ENCODE data around the gene HMCN2.

The HMCN2 gene

DNA sequence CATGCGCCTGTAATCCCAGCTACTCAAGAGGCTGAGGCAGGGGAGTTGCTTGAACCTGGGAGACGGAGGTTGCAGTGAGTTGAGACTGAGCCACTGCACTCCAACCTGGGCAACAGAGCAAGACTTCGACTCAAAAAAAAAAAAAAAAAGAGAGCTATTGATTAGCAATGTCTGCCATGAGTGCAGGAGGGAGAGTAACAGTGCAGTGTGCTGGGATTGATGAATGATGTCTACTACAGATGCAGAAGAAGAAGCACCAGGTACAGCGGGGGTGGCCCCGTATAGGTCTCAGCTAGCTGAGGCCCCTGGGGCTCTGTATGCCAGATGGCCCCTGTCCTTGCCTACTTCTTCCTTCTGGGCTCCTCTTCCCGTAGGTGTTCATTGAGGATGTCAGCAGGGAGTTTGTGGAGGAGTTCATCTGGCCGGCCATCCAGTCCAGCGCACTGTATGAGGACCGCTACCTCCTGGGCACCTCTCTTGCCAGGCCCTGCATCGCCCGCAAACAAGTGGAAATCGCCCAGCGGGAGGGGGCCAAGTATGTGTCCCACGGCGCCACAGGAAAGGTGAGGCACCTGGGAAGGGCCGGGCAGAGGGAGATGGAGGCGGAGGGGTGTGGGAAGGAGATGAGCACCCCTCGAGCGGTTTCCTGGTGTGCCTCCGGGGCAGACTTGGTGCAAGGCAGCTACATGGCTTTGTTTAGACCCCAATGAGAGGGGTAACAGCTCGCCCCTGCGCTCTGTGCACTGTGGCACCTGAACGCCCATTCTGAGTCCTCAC is 192.7 kb downstream of the HMCN2 start:
- TF ChIP-seq, protein P1, sequence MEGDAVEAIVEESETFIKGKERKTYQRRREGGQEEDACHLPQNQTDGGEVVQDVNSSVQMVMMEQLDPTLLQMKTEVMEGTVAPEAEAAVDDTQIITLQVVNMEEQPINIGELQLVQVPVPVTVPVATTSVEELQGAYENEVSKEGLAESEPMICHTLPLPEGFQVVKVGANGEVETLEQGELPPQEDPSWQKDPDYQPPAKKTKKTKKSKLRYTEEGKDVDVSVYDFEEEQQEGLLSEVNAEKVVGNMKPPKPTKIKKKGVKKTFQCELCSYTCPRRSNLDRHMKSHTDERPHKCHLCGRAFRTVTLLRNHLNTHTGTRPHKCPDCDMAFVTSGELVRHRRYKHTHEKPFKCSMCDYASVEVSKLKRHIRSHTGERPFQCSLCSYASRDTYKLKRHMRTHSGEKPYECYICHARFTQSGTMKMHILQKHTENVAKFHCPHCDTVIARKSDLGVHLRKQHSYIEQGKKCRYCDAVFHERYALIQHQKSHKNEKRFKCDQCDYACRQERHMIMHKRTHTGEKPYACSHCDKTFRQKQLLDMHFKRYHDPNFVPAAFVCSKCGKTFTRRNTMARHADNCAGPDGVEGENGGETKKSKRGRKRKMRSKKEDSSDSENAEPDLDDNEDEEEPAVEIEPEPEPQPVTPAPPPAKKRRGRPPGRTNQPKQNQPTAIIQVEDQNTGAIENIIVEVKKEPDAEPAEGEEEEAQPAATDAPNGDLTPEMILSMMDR (IDR thresholded peaks at IDR 0.05; ENCODE audit: insufficient read depth, low read depth, low read length, missing control alignments): no peak
- no peak overlapping the region for H3K4me3 ChIP-seq (ENCODE audit: low read depth, low read length)
- DNase-seq (ENCODE audit: low read depth): no peak

DNA sequence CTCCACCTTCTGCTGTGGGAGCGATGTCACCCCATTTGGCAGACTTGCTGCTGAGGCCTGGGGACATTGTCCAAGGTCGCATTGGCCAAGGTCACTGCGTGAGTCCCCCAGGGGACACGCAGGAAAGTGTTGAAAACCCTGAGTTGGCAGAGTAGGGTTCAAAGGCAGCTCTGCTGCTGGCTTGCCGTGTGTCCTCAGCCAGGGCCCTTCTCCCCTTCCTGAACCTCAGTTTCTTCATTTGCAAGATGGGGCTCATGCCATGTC is 193.2 kb downstream of the HMCN2 start:
- no peak overlapping the region for H3K4me3 ChIP-seq (ENCODE audit: low read depth, low read length)
- TF ChIP-seq, protein P1 (IDR thresholded peaks at IDR 0.05; ENCODE audit: insufficient read depth, low read depth, low read length, missing control alignments): no peak
- no peak for DNase-seq (ENCODE audit: low read depth)

DNA sequence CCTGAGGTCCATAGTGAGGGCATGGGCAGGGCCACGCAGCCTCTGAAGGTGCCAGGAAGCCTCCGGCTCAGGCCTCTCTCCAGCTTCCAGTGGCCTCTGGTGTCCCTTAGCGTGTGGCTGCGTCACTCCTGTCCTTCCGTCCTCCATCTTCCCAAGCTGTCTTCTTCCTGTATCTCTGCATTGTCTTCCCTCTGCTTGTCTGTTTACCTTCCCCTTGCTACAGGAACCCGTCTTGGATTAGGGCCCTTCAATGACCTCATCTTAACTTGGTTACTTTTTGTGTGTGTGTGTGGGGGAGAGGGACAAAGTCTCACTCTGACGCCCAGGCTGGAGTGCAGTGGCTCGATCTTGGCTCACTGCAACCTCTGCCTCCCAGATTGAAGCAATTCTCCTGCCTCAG is 193.6 kb downstream of the HMCN2 start:
- DNase-seq (ENCODE audit: low read depth): no peak
- TF ChIP-seq, protein P1 (IDR thresholded peaks at IDR 0.05; ENCODE audit: insufficient read depth, low read depth, low read length, missing control alignments): no peak
- H3K4me3 ChIP-seq (ENCODE audit: low read depth, low read length): no peak overlapping the region

DNA sequence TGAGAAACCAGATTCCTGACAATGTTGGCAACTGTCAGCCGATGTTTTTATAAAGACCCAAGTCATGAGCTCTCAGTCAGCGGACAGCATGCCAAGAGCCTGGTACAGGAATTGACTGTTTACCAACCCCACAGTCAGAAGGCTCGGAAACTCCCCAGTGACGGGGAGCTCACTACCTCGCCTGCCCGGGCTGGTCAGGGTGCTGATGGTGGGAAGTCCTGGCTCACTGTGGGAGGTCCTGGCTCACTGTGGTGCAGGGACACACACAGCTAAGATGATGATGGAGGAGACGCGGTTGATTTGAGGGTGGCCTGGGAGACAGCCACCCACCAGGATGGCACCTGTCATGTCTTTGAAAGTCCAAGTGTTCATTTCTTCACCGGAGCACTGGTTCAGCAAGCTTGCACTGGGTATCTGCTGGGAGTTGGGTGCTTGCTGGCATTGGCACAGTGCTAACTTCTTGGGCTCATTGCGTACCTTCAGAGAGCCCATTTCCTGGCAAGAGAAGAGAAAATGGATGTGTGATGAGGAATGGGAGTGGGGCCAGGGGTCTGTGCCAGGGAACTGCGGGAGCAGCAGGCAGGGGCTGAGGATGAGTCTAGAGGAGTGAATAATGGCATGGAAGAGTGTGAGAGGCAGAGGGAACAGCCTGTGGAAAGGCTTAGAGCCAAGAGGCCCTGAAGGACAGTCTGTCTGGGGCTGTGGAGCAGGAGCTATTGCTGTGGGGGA is 194.5 kb downstream of the HMCN2 start:
- no peak for DNase-seq (ENCODE audit: low read depth)
- TF ChIP-seq, protein P1 (IDR thresholded peaks at IDR 0.05; ENCODE audit: insufficient read depth, low read depth, low read length, missing control alignments): no peak
- no peak overlapping the region for H3K4me3 ChIP-seq (ENCODE audit: low read depth, low read length)

DNA sequence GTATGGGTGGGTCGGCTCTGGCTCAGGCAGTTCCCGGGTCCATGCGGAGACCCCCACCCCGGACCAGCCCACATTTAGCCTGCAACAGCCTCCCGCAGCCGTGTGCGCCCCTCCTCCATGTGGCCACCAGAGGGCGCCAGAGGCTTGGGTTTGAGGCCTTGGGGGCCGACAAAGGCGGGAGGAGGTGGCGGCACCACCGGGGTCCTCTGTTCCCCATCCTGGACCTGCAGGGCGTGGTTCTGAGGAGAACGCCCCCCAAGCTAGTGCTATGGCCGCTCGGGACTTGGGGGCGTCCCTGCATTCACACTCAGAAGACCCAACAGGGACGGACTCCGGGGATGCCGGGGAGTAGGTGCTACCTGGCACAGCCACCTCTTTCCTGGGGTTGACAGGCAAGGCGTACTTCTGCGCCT is 195.7 kb downstream of the HMCN2 start:
- TF ChIP-seq, protein P1 (IDR thresholded peaks at IDR 0.05; ENCODE audit: insufficient read depth, low read depth, low read length, missing control alignments): peak; percentile 87
- H3K4me3 ChIP-seq (ENCODE audit: low read depth, low read length): no peak overlapping the region
- peak; percentile 59 for DNase-seq (ENCODE audit: low read depth)

DNA sequence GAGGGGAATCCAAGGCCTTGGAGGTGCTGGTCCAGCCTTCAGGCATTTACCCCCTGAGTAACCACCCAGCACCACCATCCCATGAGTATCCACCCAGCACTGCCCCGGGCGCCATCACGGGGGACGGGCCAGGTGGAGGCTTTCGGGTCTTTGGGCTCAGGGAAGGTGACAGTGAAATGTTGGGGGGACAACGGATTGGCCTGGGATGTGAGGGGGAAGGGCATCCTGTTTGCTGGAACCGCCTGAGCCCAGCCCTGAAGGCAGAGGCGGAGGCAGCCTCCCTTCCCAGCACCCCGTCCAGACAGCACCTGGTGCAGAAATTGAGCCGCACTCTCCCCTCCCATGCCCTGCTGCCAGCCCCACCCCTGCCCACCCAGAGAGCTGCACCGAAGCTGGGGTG is 196.2 kb downstream of the HMCN2 start:
- no peak for DNase-seq (ENCODE audit: low read depth)
- TF ChIP-seq, protein P1 (IDR thresholded peaks at IDR 0.05; ENCODE audit: insufficient read depth, low read depth, low read length, missing control alignments): no peak
- no peak overlapping the region for H3K4me3 ChIP-seq (ENCODE audit: low read depth, low read length)

Measured in GM12865 (cell line).